Cardiac muscle cell (in vitro differentiated cells and primary cell): ENCODE data around the gene CDC42EP2. TPM values are rescaled to one million over a fixed set of nuclear protein-coding genes. Genes with fewer than 3 reads are reported as not detected.

Experiments used
- DNase-seq, 2 donors: peaks; one replicate each; pipeline versions ENCODE4 v3.0.0 to v3.0.0-alpha.2; 2010 to 2017; ENCODE audit warnings: low read depth in 1 of 2, low spot score in 1 of 2
- H3K27ac ChIP-seq: fragments of 200-600 bp; sonication (generic); 2 replicates; pipeline ENCODE4 v1.5.1; 2016
- H3K27me3 ChIP-seq: fragments of 200-600 bp; sonication (generic); 2 replicates; pipeline ENCODE4 v1.6.0; 2016; ENCODE audit warnings: control low read depth
- H3K36me3 ChIP-seq: fragments of 200-600 bp; sonication (generic); 2 replicates; pipeline ENCODE4 v1.5.1; 2016; ENCODE audit warnings: control low read depth
- H3K4me1 ChIP-seq: fragments of 200-600 bp; sonication (generic); 2 replicates; pipeline ENCODE4 v1.8.1; 2017; ENCODE audit warnings: low read depth, mild to moderate bottlenecking, mixed run types
- H3K4me3 ChIP-seq: fragments of 200-600 bp; sonication (generic); 2 replicates; pipeline ENCODE4 v1.5.1; 2016; ENCODE audit warnings: mild to moderate bottlenecking
- H3K9me3 ChIP-seq: fragments of 200-600 bp; sonication (generic); 2 replicates; pipeline ENCODE4 v1.5.1; 2017; ENCODE audit warnings: low read depth, mild to moderate bottlenecking, control low read depth
- CTCF ChIP-seq: IDR thresholded peaks from 2 replicates; pipeline ENCODE4 v1.5.1; 2012; ENCODE audit warnings: low read depth, mild to moderate bottlenecking, low read length
- polyA plus RNA-seq: library from polyadenylated mRNA; unstranded; fragments of >200 nt; fragmentation: Nextera tagmentation; extraction: Ambion mirVana; gene quantifications from 2 replicates; pipeline ENCODE4 v1.2.1, GENCODE V29; 2016
- total RNA-seq: library from RNA; depleted of rRNA; stranded (reverse); fragments of >200 nt; gene quantifications from 2 replicates; pipeline ENCODE4 v1.2.3, GENCODE V29; 2016

CDC42EP2 gene
- total and polyA plus RNA-seq, 2 experiments from 2014 or later, result 0.26 to 1.1 TPM

- no peak overlapping the region for H3K27ac ChIP-seq
Observed at GRCh38 chr11:65278356-65278755, 36.3 kb upstream of the CDC42EP2 start.

GRCh38 chr11:65279279-65279678 lies 35.4 kb upstream of the CDC42EP2 start:
- no peaks in the 10 kb centered on the region for H3K4me1 ChIP-seq
- no peak for TF ChIP-seq CTCF
- DNase-seq, result no peak
- peaks cover 30% of the 10 kb centered on the region for H3K36me3 ChIP-seq
- no peak overlapping the region for H3K4me3 ChIP-seq
- H3K9me3 ChIP-seq, result no peaks in the 10 kb centered on the region
- no peak overlapping the region for H3K27ac ChIP-seq
- H3K27me3 ChIP-seq, result no peaks in the 10 kb centered on the region

More at GRCh38 chr11:65278356-65278755, 36.3 kb upstream of the CDC42EP2 start:
- H3K27me3 ChIP-seq, result no peaks in the 10 kb centered on the region
- peaks cover 30% of the 10 kb centered on the region for H3K36me3 ChIP-seq
- H3K9me3 ChIP-seq, result no peaks in the 10 kb centered on the region
- no peak for DNase-seq
- H3K4me3 ChIP-seq, result no peak overlapping the region
- no peak for TF ChIP-seq CTCF
- no peaks in the 10 kb centered on the region for H3K4me1 ChIP-seq

- no peaks in the 10 kb centered on the region for H3K9me3 ChIP-seq
- TF ChIP-seq CTCF, result no peak
- DNase-seq, result peak in 1 of 2 donors; percentile 92
- peaks cover 30% of the 10 kb centered on the region for H3K36me3 ChIP-seq
- no peaks in the 10 kb centered on the region for H3K4me1 ChIP-seq
- no peak overlapping the region for H3K4me3 ChIP-seq
- H3K27ac ChIP-seq, result no peak overlapping the region
- H3K27me3 ChIP-seq, result no peaks in the 10 kb centered on the region
Observed at GRCh38 chr11:65279741-65280440, 34.8 kb upstream of the CDC42EP2 start.

- Histone ChIP-seq H3K36me3 (peaks cover 30% of the 10 kb centered on the region), H3K27ac (no peak overlapping the region)
- TF ChIP-seq CTCF, result no peak
Observed at GRCh38 chr11:65280646-65281045, 34.0 kb upstream of the CDC42EP2 start.

GRCh38 chr11:65286686-65287085 lies 28.0 kb upstream of the CDC42EP2 start:
- Histone ChIP-seq H3K27me3 (peaks cover 11% of the 10 kb centered on the region), H3K36me3 (peaks cover 20% of the 10 kb centered on the region), H3K27ac (no peak overlapping the region), H3K4me3 (no peak overlapping the region), H3K9me3 (no peaks in the 10 kb centered on the region), H3K4me1 (peaks cover 16% of the 10 kb centered on the region)
- DNase-seq, result no peak
- no peak for TF ChIP-seq CTCF

More at GRCh38 chr11:65280646-65281045, 34.0 kb upstream of the CDC42EP2 start:
- DNase-seq, result no peak
- H3K9me3 ChIP-seq, result no peaks in the 10 kb centered on the region
- no peaks in the 10 kb centered on the region for H3K4me1 ChIP-seq
- no peaks in the 10 kb centered on the region for H3K27me3 ChIP-seq
- H3K4me3 ChIP-seq, result no peak overlapping the region
